ENCODE measurements around the gene ELOVL1.
"Not testable (repeated sequence)": the region's sequence is repeated elsewhere in the genome, so short reads cannot be mapped to it uniquely, and the experiment has no call there.

ELOVL1 gene

GRCh38 chr1:43370564-43370963, 2.8 kb upstream of the ELOVL1 start:
- no peak overlapping the region for H3K4me2 ChIP-seq
- H2AFZ ChIP-seq (ENCODE audit: low read depth) = no peak overlapping the region
- H3K27me3 ChIP-seq (ENCODE audit: insufficient read depth, low read depth) = no peaks in the 10 kb centered on the region
- peaks cover 13% of the 10 kb centered on the region for H3K4me1 ChIP-seq (ENCODE audit: low read depth, poor library complexity, severe bottlenecking)
- no peaks in the 10 kb centered on the region for H4K20me1 ChIP-seq (ENCODE audit: insufficient read depth)
- no peaks in the 10 kb centered on the region for H3K36me3 ChIP-seq (ENCODE audit: insufficient read depth)
- no peak overlapping the region for H3K4me3 ChIP-seq (IDR thresholded peaks at IDR 0.05; ENCODE audit: insufficient read depth, low read depth, low read length)
- peaks cover 19% of the 10 kb centered on the region; the same call in 1 of the 2 replicates for H3K79me2 ChIP-seq (ENCODE audit: insufficient read depth, low read depth)
- H3K27ac ChIP-seq = no peak overlapping the region
- TF ChIP-seq CTCF (conservative IDR thresholded peaks at IDR 0.05; ENCODE audit: low read depth, low read length) = no peak
- no peak overlapping the region for H3K9ac ChIP-seq

GRCh38 chr1:43369779-43370178, 2.0 kb upstream of the ELOVL1 start:
- H3K36me3 ChIP-seq (ENCODE audit: insufficient read depth); H3K4me2 ChIP-seq; H3K27ac ChIP-seq; H4K20me1 ChIP-seq (ENCODE audit: insufficient read depth); H2AFZ ChIP-seq (ENCODE audit: low read depth); H3K27me3 ChIP-seq (ENCODE audit: insufficient read depth, low read depth); H3K9ac ChIP-seq; H3K4me3 ChIP-seq (IDR thresholded peaks at IDR 0.05; ENCODE audit: insufficient read depth, low read depth, low read length): not testable (repeated sequence)
- peaks cover 19% of the 10 kb centered on the region; the same call in 1 of the 2 replicates for H3K79me2 ChIP-seq (ENCODE audit: insufficient read depth, low read depth)
- peaks cover 13% of the 10 kb centered on the region for H3K4me1 ChIP-seq (ENCODE audit: low read depth, poor library complexity, severe bottlenecking)

- peak overlapping the region; percentile 83 for H3K4me2 ChIP-seq
- peak overlapping the region; percentile 73; the same call in 1 of the 2 replicates for H3K9ac ChIP-seq
- peaks cover 13% of the 10 kb centered on the region for H3K4me1 ChIP-seq (ENCODE audit: low read depth, poor library complexity, severe bottlenecking)
- no peak for TF ChIP-seq CTCF (conservative IDR thresholded peaks at IDR 0.05; ENCODE audit: low read depth, low read length)
- H3K27ac ChIP-seq = peak overlapping the region; percentile 62
- H4K20me1 ChIP-seq (ENCODE audit: insufficient read depth) = no peaks in the 10 kb centered on the region
- no peaks in the 10 kb centered on the region for H3K36me3 ChIP-seq (ENCODE audit: insufficient read depth)
- H3K4me3 ChIP-seq (IDR thresholded peaks at IDR 0.05; ENCODE audit: insufficient read depth, low read depth, low read length) = peak overlapping the region; percentile 81
- peak overlapping the region; percentile 47; the same call in 1 of the 2 replicates for H2AFZ ChIP-seq (ENCODE audit: low read depth)
- H3K79me2 ChIP-seq (ENCODE audit: insufficient read depth, low read depth) = peaks cover 19% of the 10 kb centered on the region; the same call in 1 of the 2 replicates
- no peaks in the 10 kb centered on the region for H3K27me3 ChIP-seq (ENCODE audit: insufficient read depth, low read depth)
Observed at GRCh38 chr1:43368646-43369020, 822 bp upstream of the ELOVL1 start.

DNA sequence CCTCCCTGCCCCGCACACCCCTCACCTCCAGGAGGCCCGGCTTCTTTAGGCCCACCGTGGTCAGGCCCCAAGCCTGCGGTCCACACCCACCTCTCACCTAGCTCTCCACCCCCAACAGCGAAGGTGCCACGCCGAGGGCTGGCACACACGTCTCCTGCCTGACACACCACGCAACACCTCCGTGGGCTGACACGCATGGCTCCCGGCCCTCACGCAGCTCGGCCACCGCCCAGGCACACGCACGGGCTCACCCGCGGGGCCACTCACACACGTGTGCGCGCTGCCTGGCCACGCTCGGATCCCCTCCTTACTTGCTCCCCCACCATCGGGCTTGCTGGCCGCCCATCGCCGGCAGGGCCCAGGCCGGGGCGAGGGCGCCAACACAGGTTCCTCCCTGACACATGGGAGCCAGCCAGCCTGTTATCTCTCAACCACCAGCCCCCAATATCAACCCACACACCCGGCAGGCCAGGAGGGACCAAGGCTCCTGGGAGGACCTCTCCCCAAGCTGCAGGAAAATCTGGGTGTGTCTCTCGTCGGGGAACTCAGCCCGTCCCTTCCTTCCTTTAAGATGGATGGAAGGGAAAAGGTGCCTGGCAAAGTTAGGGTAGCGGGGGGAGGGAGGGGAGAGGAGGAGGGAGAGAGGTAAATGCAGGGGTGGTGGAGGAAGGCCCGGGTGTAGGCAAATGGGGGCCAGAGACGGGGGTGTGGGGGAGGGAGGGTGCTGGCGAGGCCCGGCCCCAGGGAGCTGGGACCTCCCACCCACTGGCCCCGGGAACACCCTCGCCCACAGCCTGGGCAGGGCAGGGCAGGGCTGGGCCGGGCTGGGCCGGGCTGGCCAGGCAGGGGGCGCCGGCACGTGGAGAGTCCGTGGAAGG, 546 bp downstream of the ELOVL1 start:
- Histone ChIP-seq H3K27ac (peak overlapping the region; percentile 59), H3K4me3 (IDR thresholded peaks at IDR 0.05; ENCODE audit: insufficient read depth, low read depth, low read length) (peak overlapping the region; percentile 85), H3K27me3 (ENCODE audit: insufficient read depth, low read depth) (no peaks in the 10 kb centered on the region), H3K79me2 (ENCODE audit: insufficient read depth, low read depth) (peaks cover 19% of the 10 kb centered on the region; the same call in 1 of the 2 replicates), H4K20me1 (ENCODE audit: insufficient read depth) (no peaks in the 10 kb centered on the region), H3K4me1 (ENCODE audit: low read depth, poor library complexity, severe bottlenecking) (peaks cover 13% of the 10 kb centered on the region), H3K9ac (peak overlapping the region; percentile 87), H2AFZ (ENCODE audit: low read depth) (peak overlapping the region; percentile 52), H3K4me2 (peak overlapping the region; percentile 96), H3K36me3 (ENCODE audit: insufficient read depth) (no peaks in the 10 kb centered on the region)
- no peak for TF ChIP-seq CTCF (conservative IDR thresholded peaks at IDR 0.05; ENCODE audit: low read depth, low read length)

- Histone ChIP-seq H3K27me3 (ENCODE audit: insufficient read depth, low read depth) (no peaks in the 10 kb centered on the region), H3K4me3 (IDR thresholded peaks at IDR 0.05; ENCODE audit: insufficient read depth, low read depth, low read length) (no peak overlapping the region), H3K9ac (peak overlapping the region; percentile 87), H4K20me1 (ENCODE audit: insufficient read depth) (no peaks in the 10 kb centered on the region), H3K36me3 (ENCODE audit: insufficient read depth) (no peaks in the 10 kb centered on the region), H2AFZ (ENCODE audit: low read depth) (no peak overlapping the region), H3K79me2 (ENCODE audit: insufficient read depth, low read depth) (peaks cover 19% of the 10 kb centered on the region; the same call in 1 of the 2 replicates), H3K4me2 (peak overlapping the region; percentile 96), H3K27ac (peak overlapping the region; percentile 59; the same call in 1 of the 2 replicates), H3K4me1 (ENCODE audit: low read depth, poor library complexity, severe bottlenecking) (peaks cover 13% of the 10 kb centered on the region)
- no peak for TF ChIP-seq CTCF (conservative IDR thresholded peaks at IDR 0.05; ENCODE audit: low read depth, low read length)
Observed at GRCh38 chr1:43366601-43367025, 1.2 kb downstream of the ELOVL1 start.

Data from KMS-11 (cell line).